HTR-8/SVneo (cell line): ENCODE results near the gene BOC.

Experiments used
- DNase-seq: peaks from one replicate; pipeline ENCODE4 v3.0.0; 2011; ENCODE audit warnings: low spot score, mixed read lengths; ENCODE audit not compliant: insufficient read length
- FAIRE-seq: peaks from 2 replicates; lab custom pipeline; 2011; peaks lifted over from hg19 to GRCh38; lab: Jason Lieb, UNC

BOC gene

DNA sequence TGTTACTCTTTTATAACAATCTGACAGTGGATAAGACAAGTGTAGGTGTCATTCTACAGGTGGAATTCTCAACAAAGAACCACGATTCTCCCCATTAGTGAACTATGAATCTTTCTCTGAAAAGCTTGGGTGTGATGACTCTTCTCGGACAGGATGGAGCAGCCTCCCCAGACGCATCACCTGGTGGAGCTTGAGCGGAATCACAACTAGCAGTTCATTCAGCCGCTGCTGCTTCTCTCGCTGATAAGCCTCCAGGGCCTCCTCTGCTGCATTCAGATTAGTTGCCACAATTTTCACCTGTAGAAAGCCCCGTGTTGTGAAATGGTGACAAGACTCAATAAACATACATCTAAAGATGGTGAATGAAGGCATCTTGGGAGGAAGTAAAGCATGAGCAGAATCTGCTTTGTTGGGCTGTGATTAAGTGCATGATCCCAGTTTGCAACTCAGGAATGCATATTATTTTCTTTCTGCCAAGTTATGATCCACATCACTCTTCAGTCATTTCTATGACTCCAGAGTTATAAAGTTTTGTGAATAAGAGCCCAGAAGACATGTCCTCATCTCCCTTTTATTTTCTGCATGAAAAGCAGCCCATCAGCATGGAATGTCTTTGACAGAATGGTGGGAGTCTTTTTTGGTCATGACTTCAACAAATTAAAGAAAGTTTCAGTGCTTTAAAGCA, 93.6 kb downstream of the BOC start:
- FAIRE-seq (no peak), DNase-seq (no peak)

DNA sequence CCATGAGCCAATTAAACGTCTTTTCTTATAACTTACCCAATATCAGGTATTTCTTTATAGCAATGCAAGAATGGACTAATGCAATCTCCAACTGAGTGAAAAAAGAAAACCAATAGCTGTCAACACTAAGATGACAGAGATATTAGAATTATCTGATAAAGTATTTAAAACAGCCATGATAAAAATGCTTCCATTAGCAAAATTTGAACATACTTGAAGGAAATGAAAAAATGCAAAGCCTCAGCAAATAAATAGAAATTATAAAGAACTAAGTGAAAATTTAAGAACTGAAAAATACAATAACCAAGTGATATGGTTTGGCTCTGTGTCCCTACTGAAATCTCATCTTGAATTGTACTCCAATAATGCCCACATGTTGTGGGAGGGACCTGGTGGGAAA, 99.6 kb downstream of the BOC start:
- no peak for FAIRE-seq

DNA sequence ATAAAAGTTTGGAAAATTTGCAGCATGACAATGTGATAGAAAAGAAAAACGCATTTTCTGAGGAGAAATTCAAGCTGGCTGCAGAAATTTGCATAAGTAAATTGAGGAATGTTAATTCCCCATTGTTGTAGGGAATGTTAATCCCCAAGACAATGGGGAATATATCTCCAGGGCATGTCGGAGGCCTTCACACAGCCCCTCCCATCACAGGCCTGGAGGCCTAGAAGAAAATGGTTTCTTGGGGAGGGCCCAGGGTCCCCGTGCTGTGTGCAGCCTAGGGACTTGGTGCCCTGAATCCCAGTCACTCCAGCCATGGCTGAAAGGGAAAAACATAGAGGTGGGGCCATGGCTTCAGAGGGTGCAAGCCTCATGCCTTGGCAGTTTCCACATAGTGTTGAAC, 101.1 kb downstream of the BOC start:
- DNase-seq (no peak), FAIRE-seq (no peak)

More for the DNA sequence above, 99.6 kb downstream of the BOC start:
- DNase-seq = no peak

DNA sequence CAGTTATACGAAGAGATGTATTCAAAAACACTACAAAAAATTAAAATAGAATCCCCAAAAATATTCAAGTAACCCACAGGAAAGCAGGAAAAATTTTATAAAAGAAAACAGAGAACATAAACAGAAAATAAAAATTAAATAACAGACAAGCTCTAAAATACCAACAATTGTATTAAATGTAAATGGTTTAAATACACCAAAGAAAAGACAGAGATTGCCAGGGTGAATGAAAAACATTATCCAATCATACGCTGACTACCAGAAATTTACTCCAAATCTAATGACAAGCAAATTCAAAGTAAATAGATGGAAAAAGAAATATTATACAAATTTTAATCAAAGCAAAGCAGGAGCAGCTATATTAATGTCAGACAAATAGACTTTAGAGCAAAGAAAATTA, 103.6 kb downstream of the BOC start:
- FAIRE-seq (no peak), DNase-seq (no peak)

DNA sequence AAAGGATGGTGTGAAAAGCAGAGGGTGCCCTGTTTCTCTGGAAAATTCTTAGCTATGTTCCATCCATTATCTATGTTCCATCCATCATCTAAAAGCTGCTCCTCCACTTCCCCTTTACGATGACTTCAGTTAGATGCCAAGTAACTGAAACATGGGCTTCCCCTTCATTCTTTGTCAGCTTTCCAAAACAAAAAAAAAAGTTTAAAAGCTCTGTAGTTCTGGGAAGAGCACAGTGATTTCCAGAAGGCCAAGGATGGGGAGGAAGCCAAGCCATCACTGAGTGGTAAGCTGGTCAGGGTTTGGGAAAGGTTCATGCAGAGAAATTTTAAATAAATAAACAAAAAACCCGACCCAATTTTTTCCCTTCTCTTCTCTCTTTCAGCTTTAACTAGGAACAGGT, 118.4 kb downstream of the BOC start:
- FAIRE-seq (no peak), DNase-seq (no peak)

DNA sequence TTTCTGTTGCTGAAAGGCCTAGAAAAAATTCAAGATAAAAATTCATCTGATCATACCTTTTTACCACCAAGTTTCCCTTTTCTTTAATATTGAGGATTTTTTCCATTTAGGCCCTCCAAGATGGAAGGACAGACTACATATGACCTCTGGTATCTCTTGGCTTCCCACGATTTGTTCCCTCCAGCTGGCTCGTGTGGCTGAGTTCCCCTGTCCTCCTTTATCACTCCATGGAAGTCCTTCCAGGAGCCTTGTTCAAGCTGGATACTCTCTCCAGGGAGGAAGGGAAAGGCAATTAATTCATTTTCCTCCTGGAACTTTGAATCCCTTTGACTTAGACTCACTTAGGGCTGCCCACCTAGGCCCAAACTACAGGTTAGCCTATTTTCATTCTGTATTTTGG, 119.4 kb downstream of the BOC start:
- DNase-seq (no peak), FAIRE-seq (no peak)

DNA sequence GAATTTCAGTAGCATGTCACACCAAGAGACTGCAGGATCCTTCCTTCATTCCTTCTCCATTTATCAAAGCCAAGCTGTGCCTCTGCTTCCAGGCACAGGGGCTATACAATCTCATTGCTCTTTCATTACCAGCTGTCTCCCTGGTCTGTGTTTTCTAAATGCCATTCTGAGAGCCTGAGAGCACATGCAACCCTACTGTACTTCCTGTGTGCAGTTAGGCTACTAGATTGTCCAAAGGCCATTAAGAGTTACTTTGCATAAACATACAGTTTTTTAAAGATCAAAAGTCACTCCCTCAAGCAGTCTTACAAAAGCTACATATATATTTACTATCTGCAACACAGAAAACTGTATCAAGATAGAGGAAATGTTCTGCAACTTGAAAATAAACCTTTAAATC, 119.8 kb downstream of the BOC start:
- DNase-seq = no peak
- no peak for FAIRE-seq
